K562 (cell line): ENCODE measurements around the gene ABR. TPM values are rescaled to one million over a fixed set of nuclear protein-coding genes. Genes with fewer than 3 reads are reported as not detected.
A peak's percentile ranks its signal among the peaks of the same experiment; 100 is the strongest.

Experiments used
- ARID2 ChIP-seq: fragments of 450-650 bp; IDR thresholded peaks from 2 replicates; pipeline ENCODE4 v1.6.1; 2017; ENCODE audit warnings: antibody characterized with exemption, mild to moderate bottlenecking
- BCOR ChIP-seq: fragments of 450-650 bp; IDR thresholded peaks from 2 replicates; pipeline ENCODE4 v1.6.1; 2016
- BHLHE40 ChIP-seq: IDR thresholded peaks from 2 replicates; pipeline ENCODE4 v1.6.1; 2011; ENCODE audit warnings: low read length, improper control_type of control experiment
- CREBBP ChIP-seq: IDR thresholded peaks from one replicate; pipeline ENCODE4 v1.6.1; 2012; ENCODE audit warnings: low read depth, mild to moderate bottlenecking, control low read depth, inconsistent platforms, low read length
- DACH1 ChIP-seq: fragments of 450-650 bp; IDR thresholded peaks from 2 replicates; pipeline ENCODE4 v1.6.1; 2018; ENCODE audit not compliant: partially characterized antibody
- ERF ChIP-seq: fragments of 450-650 bp; formaldehyde crosslinking; IDR thresholded peaks from 2 replicates; pipeline ENCODE4 v1.4.0; 2020; ENCODE audit warnings: mild to moderate bottlenecking, mixed read lengths
- ETV1 ChIP-seq: fragments of 450-650 bp; conservative IDR thresholded peaks from 2 replicates; pipeline ENCODE4 v1.6.1; 2016; ENCODE audit warnings: missing genetic modification characterization, control low read depth, low read depth, missing compliant biosample characterization
- EZH2 ChIP-seq: IDR thresholded peaks from 2 replicates; pipeline ENCODE4 v1.6.1; 2012; ENCODE audit warnings: low read depth, mild to moderate bottlenecking, inconsistent platforms, low read length, borderline replicate concordance
- HNRNPL ChIP-seq: fragments of 200-400 bp; formaldehyde crosslinking; IDR thresholded peaks from 2 replicates; pipeline ENCODE4 v1.6.1; 2017; ENCODE audit warnings: low read depth, mild to moderate bottlenecking, low read length
- MCM7 ChIP-seq, 2 experiments: fragments of 450-650 bp; IDR thresholded peaks; 2 replicates each; pipeline ENCODE4 v1.6.1; 2016 to 2018
- NR2C1 ChIP-seq, 2 experiments: fragments of 450-650 bp; IDR thresholded peaks; 2 replicates each; pipeline ENCODE4 v1.6.1; 2017; ENCODE audit warnings: mild to moderate bottlenecking in 2 of 2, antibody characterized with exemption in 1 of 2, inconsistent platforms in 1 of 2, missing compliant biosample characterization in 1 of 2, missing genetic modification characterization in 1 of 2
- PATZ1 ChIP-seq: fragments of 250-450 bp; sonication (Bioruptor Pico); IDR thresholded peaks from 2 replicates; pipeline ENCODE4 v1.5.0; 2020; ENCODE audit warnings: mild to moderate bottlenecking, borderline replicate concordance
- POLR2AphosphoS2 ChIP-seq: IDR thresholded peaks from 2 replicates; pipeline ENCODE4 v1.6.1; 2012; ENCODE audit warnings: low read length, improper control_type of control experiment
- TARDBP ChIP-seq: fragments of 450-650 bp; IDR thresholded peaks from 2 replicates; pipeline ENCODE4 v1.6.1; 2016
- TEAD2 ChIP-seq: fragments of 450-650 bp; IDR thresholded peaks from 2 replicates; pipeline ENCODE4 v1.6.1; 2016; ENCODE audit warnings: missing genetic modification characterization, control low read depth, missing compliant biosample characterization
- THRAP3 ChIP-seq: fragments of 450-650 bp; IDR thresholded peaks from 2 replicates; pipeline ENCODE4 v1.6.1; 2016; ENCODE audit warnings: mild to moderate bottlenecking, inconsistent platforms, borderline replicate concordance
- ZNF785 ChIP-seq: fragments of 250-450 bp; sonication (Bioruptor Pico); IDR thresholded peaks from 2 replicates; pipeline ENCODE4 v1.4.0; 2020; ENCODE audit warnings: mild to moderate bottlenecking
- polyA plus RNA-seq, 8 experiments: library from polyadenylated mRNA; depleted of rRNA in 4 of 8; stranded (reverse) in 5 of 8; unstranded in 3 of 8; fragments of >200 nt; fragmentation: Nextera tagmentation in 2 of 8; fragmentation: Illumina TruSeq in 1 of 8; extraction: Ambion mirVana in 2 of 8; extraction: Trizol in 1 of 8; gene quantifications; 2 replicates each; pipeline versions ENCODE4 v1.2.1 to v1.2.3, GENCODE V29; 2011 to 2014; ENCODE audit warnings: inconsistent platforms in 1 of 8, missing spikeins in 1 of 8
- total RNA-seq, 7 experiments: library from RNA; depleted of rRNA in 6 of 7; stranded (reverse); fragments of >200 nt in 6 of 7; fragmentation: Illumina TruSeq in 2 of 7; extraction: Trizol in 2 of 7; gene quantifications; 2 replicates each; pipeline versions ENCODE4 v1.2.1 to v1.2.3, GENCODE V29; 2011 to 2021; ENCODE audit warnings: low replicate concordance in 1 of 7
- TF ChIP-seq, protein P1 (sequence below): fragments of 250-450 bp; sonication (Bioruptor Pico); IDR thresholded peaks from 2 replicates; pipeline ENCODE4 v1.8.0; 2022; ENCODE audit warnings: moderate library complexity, mild to moderate bottlenecking, inconsistent platforms
- TF ChIP-seq, protein P2 (sequence below): sonication (generic); formaldehyde crosslinking; IDR thresholded peaks from 2 replicates; pipeline ENCODE4 v1.4.0; 2020; ENCODE audit warnings: mild to moderate bottlenecking, missing genetic modification reagents

Gene ABR
- total and polyA plus RNA-seq, 9 of the 15 experiments (the other 6 are each of a cell fraction or from before 2014, with no cell fraction given), result 0.07 to 1.6 (median 0.37) TPM; not detected in 1

GRCh38 chr17:996554-997344, 183.0 kb downstream of the ABR start, which contains the start of gene TIMM22 (continued):
- TF ChIP-seq, protein P1, sequence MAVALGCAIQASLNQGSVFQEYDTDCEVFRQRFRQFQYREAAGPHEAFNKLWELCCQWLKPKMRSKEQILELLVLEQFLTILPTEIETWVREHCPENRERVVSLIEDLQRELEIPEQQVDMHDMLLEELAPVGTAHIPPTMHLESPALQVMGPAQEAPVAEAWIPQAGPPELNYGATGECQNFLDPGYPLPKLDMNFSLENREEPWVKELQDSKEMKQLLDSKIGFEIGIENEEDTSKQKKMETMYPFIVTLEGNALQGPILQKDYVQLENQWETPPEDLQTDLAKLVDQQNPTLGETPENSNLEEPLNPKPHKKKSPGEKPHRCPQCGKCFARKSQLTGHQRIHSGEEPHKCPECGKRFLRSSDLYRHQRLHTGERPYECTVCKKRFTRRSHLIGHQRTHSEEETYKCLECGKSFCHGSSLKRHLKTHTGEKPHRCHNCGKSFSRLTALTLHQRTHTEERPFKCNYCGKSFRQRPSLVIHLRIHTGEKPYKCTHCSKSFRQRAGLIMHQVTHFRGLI (CRISPR knock-in tag), result no peak
- peak; percentile 57; the same call in 1 of the 2 replicates for TF ChIP-seq TARDBP
- TF ChIP-seq HNRNPL, result no peak
- TF ChIP-seq DACH1, result no peak
- TF ChIP-seq BHLHE40, result peak; percentile 78
- no peak for TF ChIP-seq TEAD2 (tag)
- TF ChIP-seq NR2C1 (IDR thresholded peaks at IDR 0.05), result peak; percentile 55
- TF ChIP-seq NR2C1 (tag; IDR thresholded peaks at IDR 0.05), result peak; percentile 63
- TF ChIP-seq BCOR, result peak; percentile 71; the same call in 1 of the 2 replicates
- 0 out of 2 replicates have a peak, but pooled peaks have one; percentile 57 for TF ChIP-seq ERF
- TF ChIP-seq ZNF785 (CRISPR knock-in tag), result no peak
- TF ChIP-seq CREBBP, result no peak
- TF ChIP-seq POLR2AphosphoS2, result no peak
- TF ChIP-seq, protein P2, sequence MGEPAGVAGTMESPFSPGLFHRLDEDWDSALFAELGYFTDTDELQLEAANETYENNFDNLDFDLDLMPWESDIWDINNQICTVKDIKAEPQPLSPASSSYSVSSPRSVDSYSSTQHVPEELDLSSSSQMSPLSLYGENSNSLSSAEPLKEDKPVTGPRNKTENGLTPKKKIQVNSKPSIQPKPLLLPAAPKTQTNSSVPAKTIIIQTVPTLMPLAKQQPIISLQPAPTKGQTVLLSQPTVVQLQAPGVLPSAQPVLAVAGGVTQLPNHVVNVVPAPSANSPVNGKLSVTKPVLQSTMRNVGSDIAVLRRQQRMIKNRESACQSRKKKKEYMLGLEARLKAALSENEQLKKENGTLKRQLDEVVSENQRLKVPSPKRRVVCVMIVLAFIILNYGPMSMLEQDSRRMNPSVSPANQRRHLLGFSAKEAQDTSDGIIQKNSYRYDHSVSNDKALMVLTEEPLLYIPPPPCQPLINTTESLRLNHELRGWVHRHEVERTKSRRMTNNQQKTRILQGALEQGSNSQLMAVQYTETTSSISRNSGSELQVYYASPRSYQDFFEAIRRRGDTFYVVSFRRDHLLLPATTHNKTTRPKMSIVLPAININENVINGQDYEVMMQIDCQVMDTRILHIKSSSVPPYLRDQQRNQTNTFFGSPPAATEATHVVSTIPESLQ (CRISPR knock-in tag), result no peak; the same call in 1 of the 2 replicates
- TF ChIP-seq EZH2, result no peak
- no peak for TF ChIP-seq MCM7 (IDR thresholded peaks at IDR 0.05)
- TF ChIP-seq PATZ1 (CRISPR knock-in tag), result no peak
- TF ChIP-seq ARID2, result no peak
- TF ChIP-seq THRAP3, result no peak
- peak; percentile 79 for TF ChIP-seq ETV1 (tag)
